ENCODE measurements around the gene ZDHHC14.

- TF ChIP-seq POLR2A (IDR thresholded peaks at IDR 0.05): no peak
- TF ChIP-seq CTCF (IDR thresholded peaks at IDR 0.05): no peak
These were observed 59.2 kb downstream of the ZDHHC14 start for GRCh38 chr6:157440171-157440570.

Measured in prostate gland (tissue), 2 donors.